AG09309 (cell line): Measurements from ENCODE around the gene KLRK1.

Experiments
- DNase-seq: peaks from one replicate; pipeline ENCODE4 v3.0.0-alpha.2; 2010; ENCODE audit warnings: low read depth
- H3K4me3 ChIP-seq: 2 replicates; pipeline ENCODE4 v1.5.1; 2011; ENCODE audit warnings: mild to moderate bottlenecking, low read depth, low read length, moderate library complexity; ENCODE audit not compliant: control insufficient read depth
- CTCF ChIP-seq: IDR thresholded peaks from 2 replicates; pipeline ENCODE4 v1.5.1; 2011; ENCODE audit warnings: mild to moderate bottlenecking, low read depth, low read length, inconsistent platforms; ENCODE audit not compliant: insufficient read depth, control insufficient read depth; ENCODE audit errors: missing control alignments

KLRK1 gene

GRCh38 chr12:10363658-10363913 lies 26.3 kb downstream of the KLRK1 start:
- TF ChIP-seq CTCF = no peak
- H3K4me3 ChIP-seq = no peak overlapping the region
- DNase-seq = no peak

GRCh38 chr12:10362828-10363657 lies 26.8 kb downstream of the KLRK1 start:
- H3K4me3 ChIP-seq = no peak overlapping the region
- TF ChIP-seq CTCF = no peak

GRCh38 chr12:10362325-10362724 lies 27.5 kb downstream of the KLRK1 start:
- TF ChIP-seq CTCF = no peak
- no peak overlapping the region for H3K4me3 ChIP-seq
- no peak for DNase-seq

More at GRCh38 chr12:10362828-10363657, 26.8 kb downstream of the KLRK1 start:
- no peak for DNase-seq

GRCh38 chr12:10361622-10362021 lies 28.2 kb downstream of the KLRK1 start:
- DNase-seq = no peak
- TF ChIP-seq CTCF = no peak
- H3K4me3 ChIP-seq = no peak overlapping the region

- DNase-seq = no peak
- TF ChIP-seq CTCF = no peak
- H3K4me3 ChIP-seq = no peak overlapping the region
These were observed 28.8 kb downstream of the KLRK1 start for GRCh38 chr12:10361084-10361483.

GRCh38 chr12:10358969-10359368 lies 30.9 kb downstream of the KLRK1 start:
- TF ChIP-seq CTCF = no peak
- no peak overlapping the region for H3K4me3 ChIP-seq
- DNase-seq = no peak
